ENCODE measurements around the gene RNF141. TPM values are rescaled to one million over a fixed set of nuclear protein-coding genes. Genes with fewer than 3 reads are reported as not detected.

RNF141 gene
- total RNA-seq, 1 donor from 2014 or later: 35.9 TPM

- no peak for DNase-seq (ENCODE audit: low spot score)
- Mint-ChIP-seq H3K27ac (ENCODE audit: unreplicated experiment) (no peak overlapping the region), H3K9me3 (ENCODE audit: low read depth) (no peaks in the 10 kb centered on the region), H3K4me3 (ENCODE audit: unreplicated experiment) (no peak overlapping the region), H3K4me1 (ENCODE audit: low read depth) (peaks cover 54% of the 10 kb centered on the region), H3K27me3 (ENCODE audit: low read depth) (no peaks in the 10 kb centered on the region), H3K36me3 (ENCODE audit: low read depth) (peaks cover 10% of the 10 kb centered on the region)
- no peak for TF ChIP-seq CTCF (IDR thresholded peaks at IDR 0.05)
Observed at GRCh38 chr11:10534316-10534715, 6.7 kb downstream of the RNF141 start.

- Mint-ChIP-seq H3K4me1 (ENCODE audit: low read depth) (peaks cover 54% of the 10 kb centered on the region), H3K27ac (ENCODE audit: unreplicated experiment) (no peak overlapping the region)
- DNase-seq (ENCODE audit: low spot score): no peak
Observed at GRCh38 chr11:10533323-10533722, 7.7 kb downstream of the RNF141 start.

GRCh38 chr11:10532526-10532925 is 8.5 kb downstream of the RNF141 start:
- H3K4me1 Mint-ChIP-seq (ENCODE audit: low read depth): peaks cover 52% of the 10 kb centered on the region
- H3K36me3 Mint-ChIP-seq (ENCODE audit: low read depth): peaks cover 12% of the 10 kb centered on the region
- peak overlapping the region; percentile 5 for H3K27ac Mint-ChIP-seq (ENCODE audit: unreplicated experiment)
- no peak for DNase-seq (ENCODE audit: low spot score)
- no peaks in the 10 kb centered on the region for H3K9me3 Mint-ChIP-seq (ENCODE audit: low read depth)
- no peak for TF ChIP-seq CTCF (IDR thresholded peaks at IDR 0.05)
- no peaks in the 10 kb centered on the region for H3K27me3 Mint-ChIP-seq (ENCODE audit: low read depth)
- no peak overlapping the region for H3K4me3 Mint-ChIP-seq (ENCODE audit: unreplicated experiment)

More at GRCh38 chr11:10533323-10533722, 7.7 kb downstream of the RNF141 start:
- no peak for TF ChIP-seq CTCF (IDR thresholded peaks at IDR 0.05)
- no peak overlapping the region for H3K4me3 Mint-ChIP-seq (ENCODE audit: unreplicated experiment)
- H3K27me3 Mint-ChIP-seq (ENCODE audit: low read depth): no peaks in the 10 kb centered on the region
- no peaks in the 10 kb centered on the region for H3K9me3 Mint-ChIP-seq (ENCODE audit: low read depth)
- peaks cover 12% of the 10 kb centered on the region for H3K36me3 Mint-ChIP-seq (ENCODE audit: low read depth)

GRCh38 chr11:10529279-10529678 is 11.7 kb downstream of the RNF141 start:
- no peak for DNase-seq (ENCODE audit: low spot score)
- H3K27ac Mint-ChIP-seq (ENCODE audit: unreplicated experiment): peak overlapping the region; percentile 66
- H3K36me3 Mint-ChIP-seq (ENCODE audit: low read depth): peaks cover 22% of the 10 kb centered on the region
- no peak for TF ChIP-seq CTCF (IDR thresholded peaks at IDR 0.05)
- no peak overlapping the region for H3K4me3 Mint-ChIP-seq (ENCODE audit: unreplicated experiment)
- H3K27me3 Mint-ChIP-seq (ENCODE audit: low read depth): no peaks in the 10 kb centered on the region
- H3K9me3 Mint-ChIP-seq (ENCODE audit: low read depth): no peaks in the 10 kb centered on the region
- peaks cover 54% of the 10 kb centered on the region for H3K4me1 Mint-ChIP-seq (ENCODE audit: low read depth)

GRCh38 chr11:10528121-10528520 is 12.9 kb downstream of the RNF141 start:
- peaks cover 21% of the 10 kb centered on the region for H3K36me3 Mint-ChIP-seq (ENCODE audit: low read depth)
- H3K4me1 Mint-ChIP-seq (ENCODE audit: low read depth): peaks cover 54% of the 10 kb centered on the region
- H3K27me3 Mint-ChIP-seq (ENCODE audit: low read depth): no peaks in the 10 kb centered on the region
- no peaks in the 10 kb centered on the region for H3K9me3 Mint-ChIP-seq (ENCODE audit: low read depth)
- no peak for TF ChIP-seq CTCF (IDR thresholded peaks at IDR 0.05)
- no peak for DNase-seq (ENCODE audit: low spot score)
- peak overlapping the region; percentile 10 for H3K27ac Mint-ChIP-seq (ENCODE audit: unreplicated experiment)
- no peak overlapping the region for H3K4me3 Mint-ChIP-seq (ENCODE audit: unreplicated experiment)

All from chondrocyte (in vitro differentiated cells).